NCI-H1694 (cell line): ENCODE measurements around the gene MST1.

Source experiments
- DNase-seq: peaks from one replicate; lab custom pipeline; 2025; lab: John Stamatoyannopoulos, UW

MST1 gene

DNA sequence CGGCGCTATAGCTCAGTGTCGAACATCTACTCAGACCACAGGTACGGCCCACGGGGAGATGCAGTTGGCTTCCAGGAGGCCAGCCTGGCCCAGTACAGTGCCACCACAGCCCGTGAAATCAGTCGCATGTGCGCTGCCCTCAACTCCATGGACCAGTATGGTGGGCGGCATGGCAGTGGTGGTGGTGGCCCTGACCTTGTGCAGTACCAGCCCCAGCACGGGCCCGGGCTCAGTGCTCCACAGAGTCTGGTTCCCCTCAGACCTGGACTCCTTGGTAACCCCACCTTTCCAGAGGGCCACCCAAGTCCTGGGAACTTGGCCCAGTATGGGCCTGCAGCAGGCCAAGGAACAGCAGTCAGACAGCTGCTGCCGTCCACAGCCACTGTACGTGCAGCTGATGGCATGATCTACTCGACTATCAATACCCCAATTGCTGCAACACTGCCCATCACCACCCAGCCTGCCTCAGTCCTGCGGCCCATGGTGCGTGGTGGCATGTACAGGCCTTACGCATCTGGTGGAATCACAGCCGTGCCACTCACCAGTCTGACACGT is 33.5 kb downstream of the MST1 start:
- DNase-seq = no peak

DNA sequence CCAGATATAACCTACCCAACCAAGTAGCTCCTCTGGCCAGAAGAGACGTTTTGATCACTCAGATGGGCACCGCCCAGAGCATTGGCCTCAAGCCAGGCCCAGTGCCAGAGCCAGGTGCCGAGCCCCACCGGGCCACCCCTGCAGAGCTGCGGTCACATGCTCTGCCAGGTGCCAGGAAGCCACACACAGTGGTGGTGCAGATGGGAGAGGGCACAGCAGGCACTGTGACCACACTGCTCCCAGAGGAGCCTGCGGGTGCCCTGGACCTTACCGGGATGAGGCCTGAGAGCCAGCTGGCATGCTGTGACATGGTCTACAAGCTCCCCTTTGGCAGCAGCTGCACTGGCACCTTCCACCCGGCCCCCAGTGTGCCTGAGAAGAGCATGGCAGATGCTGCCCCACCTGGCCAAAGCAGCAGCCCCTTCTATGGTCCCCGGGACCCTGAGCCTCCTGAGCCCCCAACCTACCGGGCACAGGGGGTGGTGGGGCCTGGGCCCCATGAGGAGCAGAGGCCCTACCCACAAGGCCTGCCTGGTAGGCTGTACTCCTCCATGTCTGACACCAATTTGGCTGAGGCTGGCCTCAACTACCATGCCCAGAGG is 34.2 kb downstream of the MST1 start:
- no peak for DNase-seq

DNA sequence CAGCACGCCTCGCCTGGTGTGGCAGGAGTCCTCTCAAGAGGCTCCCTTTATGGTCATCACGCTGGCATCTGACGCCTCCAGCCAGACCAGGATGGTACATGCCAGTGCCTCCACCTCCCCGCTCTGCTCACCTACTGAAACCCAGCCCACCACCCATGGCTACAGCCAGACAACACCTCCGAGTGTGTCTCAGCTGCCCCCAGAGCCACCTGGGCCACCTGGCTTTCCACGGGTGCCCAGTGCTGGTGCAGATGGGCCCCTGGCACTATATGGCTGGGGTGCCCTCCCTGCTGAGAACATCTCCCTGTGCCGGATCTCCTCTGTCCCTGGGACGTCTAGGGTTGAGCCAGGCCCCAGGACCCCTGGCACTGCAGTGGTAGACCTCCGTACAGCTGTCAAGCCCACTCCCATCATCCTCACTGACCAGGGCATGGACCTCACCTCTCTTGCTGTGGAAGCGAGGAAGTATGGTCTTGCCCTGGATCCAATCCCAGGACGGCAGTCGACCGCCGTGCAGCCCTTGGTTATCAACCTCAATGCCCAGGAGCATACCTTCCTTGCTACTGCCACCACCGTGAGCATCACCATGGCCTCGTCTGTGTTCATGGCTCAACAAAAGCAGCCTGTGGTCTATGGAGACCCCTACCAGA is 35.0 kb downstream of the MST1 start:
- no peak for DNase-seq

DNA sequence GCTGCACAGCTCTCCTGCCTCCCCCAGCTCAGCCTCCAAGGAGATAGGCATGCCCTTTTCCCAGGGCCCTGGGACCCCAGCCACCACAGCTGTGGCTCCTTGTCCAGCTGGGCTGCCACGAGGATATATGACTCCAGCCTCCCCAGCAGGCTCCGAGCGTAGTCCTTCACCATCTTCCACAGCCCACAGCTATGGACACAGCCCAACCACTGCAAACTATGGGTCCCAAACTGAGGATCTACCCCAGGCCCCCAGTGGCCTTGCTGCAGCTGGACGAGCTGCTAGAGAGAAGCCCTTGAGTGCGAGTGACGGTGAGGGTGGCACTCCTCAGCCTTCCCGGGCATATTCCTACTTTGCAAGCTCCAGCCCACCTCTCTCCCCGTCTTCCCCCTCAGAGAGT is 35.7 kb downstream of the MST1 start:
- no peak for DNase-seq

DNA sequence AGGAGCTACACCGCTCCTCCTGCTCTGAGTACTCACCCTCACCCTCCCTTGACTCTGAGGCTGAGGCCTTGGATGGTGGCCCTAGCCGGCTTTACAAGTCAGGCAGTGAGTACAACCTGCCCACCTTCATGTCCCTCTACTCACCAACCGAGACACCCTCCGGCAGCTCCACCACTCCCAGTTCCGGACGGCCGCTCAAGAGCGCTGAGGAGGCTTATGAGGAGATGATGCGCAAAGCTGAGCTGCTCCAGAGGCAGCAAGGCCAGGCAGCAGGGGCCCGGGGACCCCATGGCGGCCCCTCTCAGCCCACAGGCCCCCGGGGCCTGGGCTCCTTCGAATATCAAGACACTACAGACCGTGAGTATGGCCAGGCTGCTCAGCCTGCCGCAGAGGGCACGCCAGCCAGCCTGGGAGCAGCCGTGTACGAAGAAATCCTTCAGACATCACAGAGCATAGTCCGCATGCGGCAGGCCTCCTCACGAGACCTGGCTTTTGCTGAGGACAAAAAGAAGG is 36.3 kb downstream of the MST1 start:
- no peak for DNase-seq

DNA sequence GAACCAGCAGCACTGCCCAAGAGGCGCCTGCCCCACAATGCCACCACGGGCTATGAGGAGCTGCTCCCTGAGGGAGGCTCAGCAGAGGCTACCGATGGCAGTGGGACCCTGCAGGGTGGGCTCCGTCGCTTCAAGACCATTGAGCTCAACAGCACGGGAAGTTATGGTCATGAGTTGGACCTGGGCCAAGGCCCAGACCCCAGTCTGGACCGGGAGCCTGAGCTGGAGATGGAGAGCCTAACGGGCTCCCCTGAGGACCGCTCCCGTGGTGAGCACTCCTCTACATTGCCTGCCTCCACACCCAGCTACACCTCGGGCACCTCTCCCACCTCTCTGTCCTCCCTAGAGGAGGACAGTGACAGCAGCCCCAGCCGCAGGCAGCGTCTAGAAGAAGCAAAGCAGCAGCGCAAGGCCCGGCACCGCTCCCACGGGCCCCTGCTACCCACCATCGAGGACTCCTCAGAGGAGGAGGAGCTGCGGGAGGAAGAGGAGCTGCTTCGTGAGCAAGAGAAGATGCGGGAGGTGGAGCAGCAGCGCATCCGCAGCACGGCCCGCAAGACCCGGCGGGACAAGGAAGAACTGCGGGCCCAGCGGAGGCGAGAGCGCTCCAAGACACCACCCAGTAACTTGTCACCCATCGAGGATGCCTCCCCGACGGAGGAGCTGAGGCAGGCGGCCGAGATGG is 36.9 kb downstream of the MST1 start:
- no peak for DNase-seq

DNA sequence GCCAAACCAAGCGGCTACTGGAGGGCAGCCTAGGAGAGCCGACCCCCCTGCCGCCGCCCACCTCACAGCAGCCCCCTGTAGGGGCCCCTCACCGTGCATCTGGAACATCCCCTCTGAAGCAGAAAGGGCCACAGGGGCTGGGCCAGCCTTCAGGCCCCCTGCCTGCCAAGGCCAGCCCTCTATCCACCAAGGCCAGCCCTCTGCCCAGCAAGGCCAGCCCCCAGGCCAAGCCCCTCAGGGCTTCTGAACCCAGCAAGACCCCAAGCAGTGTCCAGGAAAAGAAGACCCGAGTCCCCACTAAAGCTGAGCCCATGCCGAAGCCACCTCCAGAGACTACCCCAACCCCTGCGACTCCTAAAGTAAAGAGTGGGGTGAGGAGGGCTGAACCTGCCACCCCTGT is 38.6 kb downstream of the MST1 start:
- DNase-seq = no peak

DNA sequence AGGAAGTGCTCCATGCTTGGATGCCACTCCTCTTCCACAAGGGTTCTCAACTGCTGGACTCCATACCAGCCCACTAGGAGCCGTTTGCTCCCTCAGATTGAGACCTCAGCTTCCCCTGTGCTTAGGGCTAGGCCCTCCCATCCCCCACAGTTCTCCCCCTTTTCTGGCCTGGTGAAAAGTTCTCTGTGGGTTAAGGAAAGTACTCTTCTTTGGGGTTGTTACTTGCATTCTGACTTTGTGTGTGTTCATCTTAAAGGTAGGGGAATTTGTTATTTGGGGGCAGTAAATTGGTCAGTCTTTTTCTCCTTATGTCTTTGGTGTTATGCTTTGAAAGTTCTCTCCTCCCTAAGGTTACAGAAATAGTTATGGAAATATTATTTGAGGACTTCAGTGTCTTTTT is 39.1 kb downstream of the MST1 start:
- DNase-seq = no peak

DNA sequence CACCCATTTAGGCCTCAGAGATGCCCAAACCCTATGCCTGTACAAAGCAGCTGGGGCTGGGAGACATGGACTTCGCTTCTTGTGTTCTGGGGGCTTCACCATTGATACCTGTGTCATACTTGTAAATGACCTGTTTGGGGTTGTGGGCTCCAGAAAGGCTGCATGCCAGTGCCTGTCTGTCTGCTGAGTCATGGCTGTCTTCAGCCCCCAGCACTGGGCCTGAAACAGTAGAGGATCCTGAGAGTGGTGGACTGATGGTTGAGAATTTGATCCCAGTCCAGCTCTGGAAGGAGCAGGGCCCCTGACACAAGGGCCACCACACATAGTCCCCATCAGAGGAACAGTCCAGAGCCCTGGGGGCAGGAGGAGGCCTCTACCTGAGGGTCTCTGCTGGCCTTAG is 39.7 kb downstream of the MST1 start:
- DNase-seq = no peak

DNA sequence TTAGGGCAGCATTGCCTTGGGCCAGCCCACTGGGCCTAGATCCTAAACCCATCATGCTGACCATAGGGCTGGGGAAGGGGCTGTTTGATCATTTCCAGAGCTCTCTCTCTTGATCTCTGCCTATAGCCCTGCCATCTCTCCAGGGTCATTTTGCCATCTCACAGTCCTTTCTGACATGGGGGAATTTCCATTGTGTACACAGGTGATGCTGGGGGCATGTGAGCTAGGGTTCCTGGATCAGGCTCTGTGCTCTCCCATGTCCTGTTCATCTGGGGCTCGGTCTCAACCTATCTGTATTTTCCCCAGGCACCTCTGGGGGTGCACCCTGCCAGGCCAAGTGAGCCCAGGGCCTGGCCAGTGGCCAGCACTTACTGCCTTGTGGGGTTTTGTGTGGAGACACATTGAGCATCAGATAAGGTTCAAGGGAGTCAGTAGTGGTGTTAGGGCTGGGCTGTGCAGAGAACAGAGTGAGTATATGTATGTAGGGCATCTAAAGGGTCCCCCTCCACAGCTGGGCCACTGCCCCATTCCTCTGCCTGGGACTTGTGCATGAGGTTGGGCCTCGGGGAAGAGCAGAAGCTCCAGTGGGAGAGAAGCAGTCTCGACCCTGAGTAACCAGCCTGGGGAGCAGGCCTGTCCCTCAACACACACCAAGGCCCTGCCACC is 40.8 kb downstream of the MST1 start:
- no peak for DNase-seq

DNA sequence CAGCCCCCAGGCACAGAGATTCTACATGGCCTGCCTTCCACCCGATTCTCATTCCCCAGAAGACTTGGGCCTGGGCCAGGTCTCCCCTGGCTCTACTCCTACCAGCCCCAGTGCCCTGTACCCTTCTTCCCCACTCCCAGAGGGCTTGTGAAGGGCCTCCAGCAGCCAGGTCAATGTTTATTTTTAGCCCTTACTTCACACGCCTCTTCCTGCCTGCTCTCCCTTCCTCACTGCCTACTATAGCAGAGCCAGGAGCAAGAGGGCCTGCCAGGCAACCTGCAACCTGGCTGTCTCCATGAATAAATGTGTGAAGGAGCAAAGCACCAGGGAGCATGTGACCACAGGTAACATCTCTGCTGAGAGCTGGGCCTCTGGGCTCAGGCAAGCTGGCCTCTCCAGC is 41.5 kb downstream of the MST1 start:
- no peak for DNase-seq

DNA sequence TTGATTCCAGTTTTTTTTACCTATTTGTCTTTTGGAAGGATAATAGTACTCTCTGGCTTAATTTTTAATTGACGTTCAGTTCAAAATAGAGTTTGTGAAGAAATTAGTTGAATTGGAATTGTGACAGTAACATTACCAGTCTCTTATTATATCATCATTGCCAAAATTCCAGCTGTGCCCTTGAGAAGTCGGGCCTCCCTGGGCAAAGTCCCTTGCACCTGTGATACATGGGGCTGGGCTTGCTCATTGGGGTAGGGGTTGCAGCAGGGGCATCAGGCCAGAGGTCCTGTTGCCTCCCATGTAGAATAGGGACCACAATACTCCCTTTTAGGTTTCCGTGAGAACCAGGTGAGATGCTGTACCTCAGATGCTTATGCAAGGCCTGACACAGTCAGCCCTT is 43.0 kb downstream of the MST1 start:
- no peak for DNase-seq

DNA sequence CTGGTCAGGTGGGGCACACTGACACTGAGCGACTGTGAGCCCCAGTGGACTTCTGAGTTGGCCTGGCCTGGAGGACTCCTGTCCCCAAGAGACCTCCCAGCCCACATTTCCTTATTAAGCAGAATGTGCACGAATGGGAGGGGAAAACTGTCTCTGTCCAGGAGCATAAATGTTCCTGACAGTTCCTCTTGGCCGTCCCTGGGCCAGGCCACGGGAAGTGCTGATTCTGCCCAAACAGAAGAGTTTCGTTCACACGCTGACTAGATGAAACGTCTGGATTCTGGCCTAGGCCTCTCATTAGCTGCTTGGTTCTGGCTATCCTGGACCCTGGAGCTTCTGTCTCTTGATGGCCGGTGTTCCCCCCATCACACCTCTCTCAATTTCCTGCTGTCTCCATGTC is 44.6 kb downstream of the MST1 start:
- no peak for DNase-seq

DNA sequence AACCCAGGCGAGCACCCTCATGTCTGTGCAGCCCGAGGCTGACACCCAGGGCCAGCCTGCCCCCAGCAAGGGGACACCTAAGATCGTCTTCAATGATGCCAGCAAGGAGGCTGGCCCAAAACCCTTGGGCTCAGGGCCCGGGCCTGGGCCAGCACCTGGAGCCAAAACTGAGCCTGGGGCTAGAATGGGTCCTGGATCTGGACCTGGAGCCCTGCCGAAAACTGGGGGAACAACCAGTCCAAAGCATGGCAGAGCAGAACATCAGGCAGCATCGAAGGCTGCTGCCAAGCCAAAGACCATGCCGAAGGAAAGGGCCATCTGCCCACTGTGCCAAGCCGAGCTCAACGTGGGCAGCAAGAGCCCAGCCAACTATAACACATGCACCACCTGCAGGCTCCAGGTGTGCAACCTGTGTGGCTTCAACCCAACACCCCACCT is 46.5 kb downstream of the MST1 start:
- no peak for DNase-seq

DNA sequence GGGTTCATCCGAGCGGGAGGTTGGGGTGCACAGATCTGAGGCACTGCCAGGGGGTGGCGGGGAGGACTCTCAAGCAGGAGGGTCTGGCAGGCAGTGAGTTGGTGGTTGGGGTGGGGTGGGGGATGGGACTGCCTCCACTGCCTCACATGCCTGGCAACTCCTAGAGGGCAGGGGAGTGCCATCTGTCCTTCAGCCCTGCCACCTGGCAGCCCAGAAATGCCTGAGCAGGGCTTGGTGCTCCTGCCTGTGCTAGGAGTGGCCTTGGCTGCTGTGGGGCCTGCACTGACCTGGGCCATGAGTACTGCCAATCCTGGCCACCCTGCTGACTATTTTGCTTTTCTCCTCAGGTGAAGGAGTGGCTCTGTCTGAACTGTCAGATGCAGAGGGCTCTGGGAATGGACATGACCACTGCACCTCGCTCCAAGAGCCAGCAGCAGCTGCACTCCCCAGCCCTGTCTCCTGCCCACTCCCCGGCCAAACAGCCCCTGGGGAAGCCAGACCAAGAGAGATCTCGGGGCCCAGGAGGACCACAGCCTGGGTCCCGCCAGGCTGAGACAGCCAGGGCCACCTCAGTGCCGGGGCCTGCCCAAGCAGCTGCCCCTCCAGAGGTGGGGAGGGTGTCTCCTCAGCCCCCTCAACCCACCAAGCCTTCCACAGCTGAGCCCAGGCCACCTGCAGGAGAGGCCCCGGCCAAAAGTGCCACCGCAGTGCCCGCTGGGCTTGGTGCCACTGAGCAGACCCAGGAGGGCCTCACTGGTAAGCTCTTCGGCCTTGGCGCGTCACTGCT is 47.2 kb downstream of the MST1 start:
- no peak for DNase-seq

DNA sequence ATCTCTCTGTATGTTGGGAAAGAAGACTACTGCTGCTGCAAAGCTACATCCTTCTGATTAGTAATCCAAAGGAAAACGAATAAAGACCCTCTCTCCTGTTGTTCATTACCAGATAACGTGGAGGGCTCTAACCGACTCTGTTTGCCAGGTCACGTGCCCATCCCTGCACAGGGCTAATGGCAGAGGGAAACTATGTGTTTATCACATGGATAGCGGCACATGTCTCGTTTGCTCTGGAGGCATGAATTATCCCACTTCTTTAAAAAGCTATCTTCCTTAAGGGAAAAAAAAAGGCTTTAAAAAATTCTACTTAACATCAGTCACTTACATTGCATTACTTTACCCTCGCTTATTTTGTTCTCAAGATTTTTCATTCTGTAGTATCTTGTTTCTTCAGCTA is 48.0 kb downstream of the MST1 start:
- no peak for DNase-seq

DNA sequence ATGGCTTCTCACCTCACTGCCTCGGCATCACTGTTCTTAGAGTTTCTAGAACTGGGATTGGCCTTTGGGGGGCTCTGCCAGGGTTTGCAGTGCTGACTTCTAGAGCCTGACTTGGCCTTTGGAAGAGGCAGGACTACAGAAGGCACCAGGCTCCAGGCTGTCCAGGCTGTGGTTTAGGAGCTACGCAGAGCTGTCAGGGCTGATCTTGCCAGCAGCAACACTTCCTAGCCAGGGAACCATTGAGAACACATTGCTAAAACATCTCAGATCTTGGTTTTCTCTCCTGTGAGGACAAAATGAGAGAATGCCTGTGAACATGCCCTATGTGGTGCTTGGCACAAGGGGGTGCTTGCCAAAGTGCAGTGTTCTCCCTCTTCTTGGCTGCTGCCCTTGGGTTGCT is 49.7 kb downstream of the MST1 start:
- DNase-seq = no peak

DNA sequence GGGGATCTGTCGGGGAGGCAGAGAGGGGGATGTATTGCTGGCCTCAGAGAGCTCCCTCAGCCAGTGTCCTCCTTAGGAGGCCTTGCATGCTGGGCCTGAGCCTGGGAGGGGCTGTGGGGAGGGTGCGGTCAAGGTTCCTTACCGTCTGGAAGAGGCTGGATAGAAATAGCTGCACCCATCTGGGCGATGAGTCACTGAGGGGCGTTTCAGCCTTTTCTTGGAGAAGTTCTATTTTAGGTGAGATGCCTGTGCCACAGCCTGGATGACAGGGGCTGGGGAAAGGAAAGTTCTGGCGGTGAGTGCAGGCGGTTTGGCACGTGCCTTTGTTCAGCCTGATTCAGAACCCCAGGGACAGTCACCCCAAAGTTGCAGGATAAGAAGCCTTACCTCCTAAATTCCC is 50.8 kb downstream of the MST1 start:
- no peak for DNase-seq

DNA sequence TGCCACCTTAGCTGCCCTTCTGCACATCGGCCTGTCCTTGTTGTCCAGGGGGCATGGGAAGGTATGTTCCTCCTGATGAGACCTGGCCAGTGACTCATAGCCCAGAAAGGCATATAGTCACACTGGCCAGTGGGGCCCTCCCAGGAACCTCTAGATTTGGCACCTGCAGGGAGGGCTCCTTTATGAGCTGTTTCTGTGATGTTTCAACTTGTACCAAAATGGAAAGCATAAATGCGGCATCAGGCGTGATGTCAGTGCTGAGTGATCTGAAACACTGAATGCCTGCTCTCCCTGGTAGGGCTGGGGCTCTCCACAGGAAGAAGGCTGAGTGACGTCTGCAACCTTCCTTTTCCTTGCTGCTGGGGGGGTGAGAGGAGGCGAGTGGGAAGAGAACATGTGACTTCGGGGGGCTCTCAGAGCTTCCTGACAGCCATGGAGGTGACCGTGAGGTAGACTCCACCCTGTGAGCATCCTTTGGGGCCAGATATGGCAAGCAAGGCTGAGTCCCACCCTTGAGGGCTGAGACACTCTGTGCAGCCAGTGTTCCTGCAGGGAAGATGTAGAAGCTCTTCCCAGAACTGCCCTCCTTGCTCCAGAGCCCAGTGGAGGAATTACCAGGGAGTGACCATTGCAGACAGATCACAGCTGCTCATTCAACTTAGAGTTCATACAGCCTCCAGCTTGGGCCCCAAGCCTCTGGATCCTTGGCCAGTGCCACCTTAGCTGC is 52.2 kb downstream of the MST1 start:
- no peak for DNase-seq

DNA sequence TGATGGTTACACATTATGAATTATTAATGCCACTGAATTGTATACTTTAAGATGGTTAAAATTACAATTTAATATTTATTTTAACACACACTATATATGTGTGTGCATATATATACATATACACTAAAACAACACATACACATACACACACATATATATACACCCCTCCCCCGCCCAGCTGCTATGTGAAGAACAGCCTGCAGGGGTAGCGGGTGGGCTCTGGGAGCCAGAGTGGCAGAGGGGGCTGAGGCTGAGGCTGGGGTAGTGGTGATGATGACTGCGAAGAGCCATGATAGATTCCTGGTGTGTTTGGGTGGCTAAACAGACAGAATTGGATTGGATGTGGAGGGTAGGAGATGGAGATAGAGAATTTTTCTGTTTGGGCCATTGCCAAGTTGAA is 54.5 kb downstream of the MST1 start:
- DNase-seq = no peak
